Measurements from ENCODE around the gene PRR30. TPM values are rescaled to one million over a fixed set of nuclear protein-coding genes. Genes with fewer than 3 reads are reported as not detected.

Gene PRR30
- total RNA-seq, 4 donors from 2014 or later = not detected

DNA sequence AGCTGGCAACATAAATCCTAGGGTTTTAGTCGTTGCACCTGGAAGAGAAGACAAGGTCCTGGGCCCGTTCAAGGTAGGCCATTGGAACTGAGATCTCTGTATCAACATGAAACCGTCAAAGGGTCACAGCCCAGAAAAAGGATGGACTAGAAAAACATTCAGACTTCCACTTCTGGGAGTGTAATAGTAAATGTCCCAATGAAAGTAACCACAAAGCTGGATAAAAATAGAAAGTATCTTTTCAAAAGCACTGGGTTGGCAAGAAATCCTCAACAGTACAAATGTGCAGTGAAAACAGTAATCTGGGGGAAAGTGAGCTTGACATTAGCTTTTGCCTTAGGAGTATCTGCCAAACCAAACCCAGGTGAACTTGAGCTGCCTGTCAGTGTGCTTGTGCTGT, 33.2 kb downstream of the PRR30 start:
- no peak for DNase-seq (ENCODE audit: extremely low spot score)
- no peaks in the 10 kb centered on the region for H3K4me1 ChIP-seq
- WGBS = 56% methylated on average over 3 of the region's 3 CpGs
- H3K27me3 ChIP-seq = peaks cover 0 to 39% (median 0%) of the 10 kb centered on the region in 4 donors
- H3K4me3 ChIP-seq = no peak overlapping the region
- intact Hi-C loops (cut with DNase I) = no loop called here
- H3K27ac ChIP-seq (replicated peaks in 1 of 4) = no peak overlapping the region
- no peaks in the 10 kb centered on the region for H3K9me3 ChIP-seq
- TF ChIP-seq, protein P1, sequence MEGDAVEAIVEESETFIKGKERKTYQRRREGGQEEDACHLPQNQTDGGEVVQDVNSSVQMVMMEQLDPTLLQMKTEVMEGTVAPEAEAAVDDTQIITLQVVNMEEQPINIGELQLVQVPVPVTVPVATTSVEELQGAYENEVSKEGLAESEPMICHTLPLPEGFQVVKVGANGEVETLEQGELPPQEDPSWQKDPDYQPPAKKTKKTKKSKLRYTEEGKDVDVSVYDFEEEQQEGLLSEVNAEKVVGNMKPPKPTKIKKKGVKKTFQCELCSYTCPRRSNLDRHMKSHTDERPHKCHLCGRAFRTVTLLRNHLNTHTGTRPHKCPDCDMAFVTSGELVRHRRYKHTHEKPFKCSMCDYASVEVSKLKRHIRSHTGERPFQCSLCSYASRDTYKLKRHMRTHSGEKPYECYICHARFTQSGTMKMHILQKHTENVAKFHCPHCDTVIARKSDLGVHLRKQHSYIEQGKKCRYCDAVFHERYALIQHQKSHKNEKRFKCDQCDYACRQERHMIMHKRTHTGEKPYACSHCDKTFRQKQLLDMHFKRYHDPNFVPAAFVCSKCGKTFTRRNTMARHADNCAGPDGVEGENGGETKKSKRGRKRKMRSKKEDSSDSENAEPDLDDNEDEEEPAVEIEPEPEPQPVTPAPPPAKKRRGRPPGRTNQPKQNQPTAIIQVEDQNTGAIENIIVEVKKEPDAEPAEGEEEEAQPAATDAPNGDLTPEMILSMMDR (IDR thresholded peaks at IDR 0.05) = no peak
- no peak for TF ChIP-seq POLR2A (IDR thresholded peaks at IDR 0.05; ENCODE audit: low read depth)
- TF ChIP-seq EP300 (IDR thresholded peaks at IDR 0.05) = no peak
- H3K36me3 ChIP-seq = no peaks in the 10 kb centered on the region

DNA sequence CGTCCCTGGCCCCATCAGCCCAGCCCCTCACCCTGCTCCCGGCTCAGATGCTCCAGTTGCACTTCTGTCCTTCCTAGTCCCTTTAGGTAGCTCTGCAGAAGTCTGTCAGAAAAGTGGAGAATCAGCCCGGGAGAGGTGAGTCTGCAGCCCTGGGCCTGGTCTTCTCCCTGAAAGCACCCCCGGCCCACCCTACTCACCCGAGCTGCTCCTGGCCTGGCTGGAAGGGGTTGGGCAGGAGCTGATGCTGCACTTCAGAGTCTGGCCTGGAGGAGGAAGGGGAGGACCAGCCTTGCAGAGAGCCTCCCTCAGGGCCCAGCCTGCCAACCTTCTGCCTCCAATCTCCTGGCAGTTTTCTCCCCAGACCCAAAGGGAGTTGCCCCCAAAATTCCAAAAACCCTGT, 36.9 kb downstream of the PRR30 start:
- Histone ChIP-seq H3K36me3 (peaks cover 0 to 9% (median 4%) of the 10 kb centered on the region in 4 donors), H3K4me1 (no peaks in the 10 kb centered on the region), H3K9me3 (no peaks in the 10 kb centered on the region), H3K27me3 (peaks cover 0 to 34% (median 0%) of the 10 kb centered on the region in 4 donors), H3K27ac (replicated peaks in 1 of 4) (no peak overlapping the region), H3K4me3 (no peak overlapping the region)
- WGBS = 76% methylated on average over 5 of the region's 5 CpGs
- TF ChIP-seq, protein P1 (IDR thresholded peaks at IDR 0.05) = no peak
- TF ChIP-seq POLR2A (IDR thresholded peaks at IDR 0.05; ENCODE audit: low read depth) (no peak), POLR2AphosphoS5 (IDR thresholded peaks at IDR 0.05) (no peak), EP300 (IDR thresholded peaks at IDR 0.05) (no peak)
- no peak for DNase-seq (ENCODE audit: extremely low spot score)
- intact Hi-C loops (cut with DNase I) = no loop called here

DNA sequence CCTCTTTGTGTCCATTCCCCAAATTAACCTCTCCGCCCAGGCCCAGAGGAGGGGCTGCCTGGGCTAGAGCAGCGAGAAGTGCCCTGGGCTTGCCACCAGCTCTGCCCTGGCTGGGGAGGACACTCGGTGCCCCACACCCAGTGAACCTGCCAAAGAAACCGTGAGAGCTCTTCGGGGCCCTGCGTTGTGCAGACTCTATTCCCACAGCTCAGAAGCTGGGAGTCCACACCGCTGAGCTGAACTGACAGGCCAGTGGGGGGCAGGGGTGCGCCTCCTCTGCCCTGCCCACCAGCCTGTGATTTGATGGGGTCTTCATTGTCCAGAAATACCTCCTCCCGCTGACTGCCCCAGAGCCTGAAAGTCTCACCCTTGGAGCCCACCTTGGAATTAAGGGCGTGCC, 39.2 kb downstream of the PRR30 start:
- peaks cover 11 to 13% (median 12%) of the 10 kb centered on the region in 4 donors for H3K4me1 ChIP-seq
- no peak for TF ChIP-seq EP300 (IDR thresholded peaks at IDR 0.05)
- TF ChIP-seq POLR2AphosphoS5 (IDR thresholded peaks at IDR 0.05) = no peak
- TF ChIP-seq, protein P1 (IDR thresholded peaks at IDR 0.05) = no peak
- no peak for TF ChIP-seq POLR2A (IDR thresholded peaks at IDR 0.05; ENCODE audit: low read depth)
- H3K27me3 ChIP-seq = peaks cover 0 to 13% (median 0%) of the 10 kb centered on the region in 4 donors
- intact Hi-C loops (cut with DNase I) = no loop called here
- H3K36me3 ChIP-seq = peaks cover 0 to 9% (median 4%) of the 10 kb centered on the region in 4 donors
- no peak for DNase-seq (ENCODE audit: extremely low spot score)
- H3K4me3 ChIP-seq = no peak overlapping the region
- no peak overlapping the region for H3K27ac ChIP-seq (replicated peaks in 1 of 4)
- H3K9me3 ChIP-seq = no peaks in the 10 kb centered on the region
- WGBS = 84% methylated on average over 10 of the region's 10 CpGs

DNA sequence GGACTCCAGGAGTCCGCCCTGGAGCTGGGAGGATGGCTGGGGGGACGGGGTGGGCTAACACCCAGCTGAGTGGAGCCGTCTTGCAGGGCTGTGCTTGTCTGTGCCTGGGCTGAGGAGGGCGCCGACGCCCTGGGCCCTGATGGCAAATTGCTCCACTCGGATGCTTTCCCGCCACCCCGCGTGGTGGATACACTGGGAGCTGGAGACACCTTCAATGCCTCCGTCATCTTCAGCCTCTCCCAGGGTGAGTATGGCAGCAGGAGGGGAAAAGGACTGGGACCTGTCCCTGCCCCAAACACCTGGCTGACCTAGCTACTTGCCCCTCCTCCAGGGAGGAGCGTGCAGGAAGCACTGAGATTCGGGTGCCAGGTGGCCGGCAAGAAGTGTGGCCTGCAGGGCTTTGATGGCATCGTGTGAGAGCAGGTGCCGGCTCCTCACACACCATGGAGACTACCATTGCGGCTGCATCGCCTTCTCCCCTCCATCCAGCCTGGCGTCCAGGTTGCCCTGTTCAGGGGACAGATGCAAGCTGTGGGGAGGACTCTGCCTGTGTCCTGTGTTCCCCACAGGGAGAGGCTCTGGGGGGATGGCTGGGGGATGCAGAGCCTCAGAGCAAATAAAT, 39.8 kb downstream of the PRR30 start:
- Histone ChIP-seq H3K36me3 (peaks cover 0 to 12% (median 5%) of the 10 kb centered on the region in 4 donors), H3K9me3 (no peaks in the 10 kb centered on the region), H3K4me3 (no peak overlapping the region), H3K27ac (replicated peaks in 1 of 4) (no peak overlapping the region), H3K4me1 (peaks cover 11 to 13% (median 12%) of the 10 kb centered on the region in 4 donors), H3K27me3 (peaks cover 0 to 7% (median 0%) of the 10 kb centered on the region in 4 donors)
- no peak for DNase-seq (ENCODE audit: extremely low spot score)
- WGBS = 93% methylated on average over 10 of the region's 19 CpGs
- TF ChIP-seq, protein P1 (IDR thresholded peaks at IDR 0.05) = no peak
- TF ChIP-seq POLR2AphosphoS5 (IDR thresholded peaks at IDR 0.05) (no peak), EP300 (IDR thresholded peaks at IDR 0.05) (no peak), POLR2A (IDR thresholded peaks at IDR 0.05; ENCODE audit: low read depth) (no peak)
- intact Hi-C loops (cut with DNase I) = loop anchor here (2.0 to 5.0 kb wide), 2 partner anchors 93 to 181 kb away; no protein-coding TSS in a partner anchor

Measured in esophagus muscularis mucosa (tissue), 4 donors.